ENCODE results near the gene PAIP1. TPM values are rescaled to one million over a fixed set of nuclear protein-coding genes. Genes with fewer than 3 reads are reported as not detected.
"Not testable (repeated sequence)": the region's sequence is repeated elsewhere in the genome, so short reads cannot be mapped to it uniquely, and the experiment has no call there.

The PAIP1 gene
- total and polyA plus RNA-seq, 3 experiments from 2014 or later = 40.4 to 59.3 (median 57.2) TPM

- H3K27ac Mint-ChIP-seq = peak overlapping the region; percentile 89 to 99 (median 94)
- Histone ChIP-seq H3K27me3 (ENCODE audit: insufficient read depth, low read length, poor library complexity, severe bottlenecking) (no peaks in the 10 kb centered on the region), H3K4me1 (ENCODE audit: insufficient read depth, low read length) (peaks cover 32% of the 10 kb centered on the region), H3K36me3 (ENCODE audit: insufficient read depth, low read length) (no peaks in the 10 kb centered on the region), H3K27ac (ENCODE audit: low read depth, low read length) (peak overlapping the region; percentile 87), H3K9me3 (ENCODE audit: low read length) (no peaks in the 10 kb centered on the region), H3K4me3 (ENCODE audit: low read length) (peak overlapping the region; percentile 97)
- DNase-seq = no peak
- CTCF ChIA-PET = interaction anchor here (0.8 to 3.2 kb wide), 5 partner anchors 10 to 288 kb away, joined by 3 to 22 read pairs (median 4); partner anchors contain the start of genes HMGCS1 and TMEM267
- peaks cover 3 to 28% (median 5%) of the 10 kb centered on the region in 3 donors for H3K36me3 Mint-ChIP-seq
- H3K27me3 Mint-ChIP-seq = peaks cover 0 to 2% of the 10 kb centered on the region in 2 donors
- POLR2A ChIA-PET = interaction anchor here (1.2 to 2.4 kb wide), 4 partner anchors 46 to 537 kb away, joined by 3 to 33 read pairs (median 6); partner anchors contain the start of gene TMEM267
- peaks cover 49 to 63% (median 54%) of the 10 kb centered on the region in 3 donors for H3K4me1 Mint-ChIP-seq
- peak overlapping the region; percentile 90 to 98 (median 91) for H3K4me3 Mint-ChIP-seq
- no peaks in the 10 kb centered on the region for H3K9me3 Mint-ChIP-seq
Observed at GRCh38 chr5:43601454-43602260, 44.8 kb upstream of the PAIP1 start.

- POLR2A ChIA-PET = not testable (repeated sequence)
Observed at GRCh38 chr5:43598927-43599326, 42.0 kb upstream of the PAIP1 start.

GRCh38 chr5:43592363-43592762 lies 35.5 kb upstream of the PAIP1 start:
- no peak overlapping the region for H3K4me3 Mint-ChIP-seq
- H3K9me3 ChIP-seq (ENCODE audit: low read length) = no peaks in the 10 kb centered on the region
- POLR2A ChIA-PET = no interaction called here
- H3K27me3 ChIP-seq (ENCODE audit: insufficient read depth, low read length, poor library complexity, severe bottlenecking) = no peaks in the 10 kb centered on the region
- CTCF ChIA-PET = no interaction called here
- no peaks in the 10 kb centered on the region for H3K4me1 ChIP-seq (ENCODE audit: insufficient read depth, low read length)
- H3K36me3 ChIP-seq (ENCODE audit: insufficient read depth, low read length) = no peaks in the 10 kb centered on the region
- H3K4me1 Mint-ChIP-seq = peaks cover 0 to 1% (median 0%) of the 10 kb centered on the region in 3 donors
- H3K27ac Mint-ChIP-seq = no peak overlapping the region
- no peak overlapping the region for H3K4me3 ChIP-seq (ENCODE audit: low read length)
- DNase-seq = no peak
- no peaks in the 10 kb centered on the region for H3K9me3 Mint-ChIP-seq
- no peak overlapping the region for H3K27ac ChIP-seq (ENCODE audit: low read depth, low read length)
- H3K36me3 Mint-ChIP-seq = peaks cover 0 to 6% (median 5%) of the 10 kb centered on the region in 3 donors
- no peaks in the 10 kb centered on the region for H3K27me3 Mint-ChIP-seq

More at GRCh38 chr5:43598927-43599326, 42.0 kb upstream of the PAIP1 start:
- DNase-seq; CTCF ChIA-PET; H3K36me3 ChIP-seq (ENCODE audit: insufficient read depth, low read length); H3K4me3 ChIP-seq (ENCODE audit: low read length); H3K27ac Mint-ChIP-seq; H3K27me3 ChIP-seq (ENCODE audit: insufficient read depth, low read length, poor library complexity, severe bottlenecking); H3K27me3 Mint-ChIP-seq; H3K4me3 Mint-ChIP-seq; H3K9me3 Mint-ChIP-seq; H3K9me3 ChIP-seq (ENCODE audit: low read length); H3K27ac ChIP-seq (ENCODE audit: low read depth, low read length): not testable (repeated sequence)
- peaks cover 0 to 20% (median 0%) of the 10 kb centered on the region in 3 donors for H3K36me3 Mint-ChIP-seq
- peaks cover 31 to 40% (median 40%) of the 10 kb centered on the region in 3 donors for H3K4me1 Mint-ChIP-seq
- H3K4me1 ChIP-seq (ENCODE audit: insufficient read depth, low read length) = peaks cover 20% of the 10 kb centered on the region

DNA sequence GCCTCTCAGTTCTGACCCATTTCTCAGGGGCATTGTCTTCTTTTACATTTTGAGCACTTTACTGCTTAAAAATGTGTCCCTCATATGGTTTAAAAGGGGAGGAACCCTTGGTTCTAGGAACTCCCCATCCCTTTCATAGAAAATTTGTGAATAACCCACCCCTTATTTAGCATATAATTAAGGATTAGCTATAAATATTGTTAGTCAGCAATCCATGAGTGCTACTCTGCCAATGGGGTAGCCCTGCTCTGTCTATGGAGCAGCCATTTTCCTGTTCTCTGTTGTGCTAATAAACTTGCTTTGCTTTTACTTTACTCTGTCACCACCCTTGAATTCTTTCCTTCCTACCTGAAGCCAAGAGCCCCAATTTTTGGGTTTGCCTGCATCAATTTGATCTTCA lies 33.8 kb upstream of the PAIP1 start:
- CTCF ChIA-PET = interaction anchor here (0.6 to 1.1 kb wide), 3 partner anchors 12 to 28 kb away, joined by 3 to 4 read pairs (median 3); partner anchors contain the start of gene NNT
- POLR2A ChIA-PET = no interaction called here

GRCh38 chr5:43589310-43589709 lies 32.4 kb upstream of the PAIP1 start:
- Histone ChIP-seq H3K4me1 (ENCODE audit: insufficient read depth, low read length) (no peaks in the 10 kb centered on the region), H3K4me3 (ENCODE audit: low read length) (no peak overlapping the region), H3K36me3 (ENCODE audit: insufficient read depth, low read length) (no peaks in the 10 kb centered on the region), H3K9me3 (ENCODE audit: low read length) (no peaks in the 10 kb centered on the region), H3K27me3 (ENCODE audit: insufficient read depth, low read length, poor library complexity, severe bottlenecking) (no peaks in the 10 kb centered on the region), H3K27ac (ENCODE audit: low read depth, low read length) (no peak overlapping the region)
- Mint-ChIP-seq H3K27ac (no peak overlapping the region), H3K4me3 (no peak overlapping the region), H3K4me1 (no peaks in the 10 kb centered on the region), H3K27me3 (no peaks in the 10 kb centered on the region), H3K9me3 (no peaks in the 10 kb centered on the region), H3K36me3 (peaks cover 0 to 10% (median 5%) of the 10 kb centered on the region in 3 donors)
- no peak for DNase-seq
- POLR2A ChIA-PET = no interaction called here
- CTCF ChIA-PET = no interaction called here

More for the DNA sequence above, 33.8 kb upstream of the PAIP1 start:
- Mint-ChIP-seq H3K9me3 (no peaks in the 10 kb centered on the region), H3K4me3 (no peak overlapping the region), H3K4me1 (no peaks in the 10 kb centered on the region), H3K27me3 (no peaks in the 10 kb centered on the region), H3K27ac (no peak overlapping the region), H3K36me3 (peaks cover 0 to 10% (median 5%) of the 10 kb centered on the region in 3 donors)
- Histone ChIP-seq H3K4me1 (ENCODE audit: insufficient read depth, low read length) (no peaks in the 10 kb centered on the region), H3K4me3 (ENCODE audit: low read length) (no peak overlapping the region), H3K36me3 (ENCODE audit: insufficient read depth, low read length) (no peaks in the 10 kb centered on the region), H3K27me3 (ENCODE audit: insufficient read depth, low read length, poor library complexity, severe bottlenecking) (no peaks in the 10 kb centered on the region), H3K27ac (ENCODE audit: low read depth, low read length) (no peak overlapping the region), H3K9me3 (ENCODE audit: low read length) (no peaks in the 10 kb centered on the region)
- DNase-seq = no peak

DNA sequence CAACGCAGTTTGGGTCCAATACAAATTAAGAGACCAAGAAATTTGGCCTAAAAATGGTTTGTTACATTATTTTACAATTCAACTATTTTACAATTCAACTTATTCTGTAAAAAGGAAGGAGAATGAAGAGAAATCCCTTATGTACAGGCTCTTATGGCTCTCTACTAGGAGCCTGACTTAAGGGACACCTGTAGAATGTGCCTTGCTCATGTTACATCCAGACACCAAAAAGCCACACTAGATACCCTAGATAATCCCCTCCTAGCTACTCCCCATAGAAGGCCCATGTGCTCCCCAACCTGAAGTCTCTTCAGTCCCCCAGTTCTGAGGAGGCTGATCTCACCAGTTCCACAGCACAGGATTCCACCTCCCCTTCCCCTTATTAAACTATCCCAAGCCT lies 32.0 kb upstream of the PAIP1 start:
- Mint-ChIP-seq H3K4me3 (no peak overlapping the region), H3K9me3 (no peaks in the 10 kb centered on the region), H3K27ac (no peak overlapping the region), H3K36me3 (peaks cover 0 to 10% (median 5%) of the 10 kb centered on the region in 3 donors), H3K27me3 (no peaks in the 10 kb centered on the region), H3K4me1 (no peaks in the 10 kb centered on the region)
- H3K4me1 ChIP-seq (ENCODE audit: insufficient read depth, low read length) = no peaks in the 10 kb centered on the region
- H3K9me3 ChIP-seq (ENCODE audit: low read length) = no peaks in the 10 kb centered on the region
- no peak overlapping the region for H3K4me3 ChIP-seq (ENCODE audit: low read length)
- H3K27me3 ChIP-seq (ENCODE audit: insufficient read depth, low read length, poor library complexity, severe bottlenecking) = no peaks in the 10 kb centered on the region
- no peak for DNase-seq
- no peaks in the 10 kb centered on the region for H3K36me3 ChIP-seq (ENCODE audit: insufficient read depth, low read length)
- H3K27ac ChIP-seq (ENCODE audit: low read depth, low read length) = no peak overlapping the region
- CTCF ChIA-PET = no interaction called here
- POLR2A ChIA-PET = no interaction called here

DNA sequence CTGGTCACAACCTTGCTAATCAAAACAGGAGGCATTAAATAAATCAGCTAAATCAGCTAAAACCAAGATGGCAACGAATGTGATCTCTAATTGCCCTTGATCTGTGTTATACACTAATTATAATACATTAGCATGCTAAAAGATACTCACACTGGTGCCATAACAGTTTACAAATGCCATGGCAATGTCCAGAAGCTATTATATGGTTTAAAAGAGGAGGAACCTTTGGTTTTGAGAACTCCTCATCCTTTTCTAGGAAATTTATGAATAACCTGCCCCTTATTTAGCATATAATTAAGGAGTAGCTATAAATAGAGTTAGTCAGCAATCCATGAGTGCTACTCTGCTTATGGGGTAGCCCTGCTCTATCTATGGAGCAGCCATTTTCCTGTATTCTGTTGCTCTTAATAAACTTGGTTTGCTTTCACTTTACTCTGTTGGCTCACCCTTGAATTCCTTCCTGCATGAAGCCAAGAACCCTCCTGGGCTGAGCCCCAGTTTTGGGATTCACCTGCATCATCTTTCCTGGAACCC lies 27.4 kb upstream of the PAIP1 start:
- no peak overlapping the region for H3K27ac ChIP-seq (ENCODE audit: low read depth, low read length)
- H3K9me3 ChIP-seq (ENCODE audit: low read length) = no peaks in the 10 kb centered on the region
- no peaks in the 10 kb centered on the region for H3K27me3 ChIP-seq (ENCODE audit: insufficient read depth, low read length, poor library complexity, severe bottlenecking)
- ChIA-PET CTCF (no interaction called here), POLR2A (no interaction called here)
- peaks cover 0 to 19% (median 10%) of the 10 kb centered on the region in 3 donors for H3K36me3 Mint-ChIP-seq
- H3K4me3 Mint-ChIP-seq = no peak overlapping the region
- no peak for DNase-seq
- peaks cover 3% of the 10 kb centered on the region for H3K36me3 ChIP-seq (ENCODE audit: insufficient read depth, low read length)
- H3K4me1 ChIP-seq (ENCODE audit: insufficient read depth, low read length) = no peaks in the 10 kb centered on the region
- H3K4me1 Mint-ChIP-seq = peaks cover 0 to 3% (median 3%) of the 10 kb centered on the region in 3 donors
- H3K9me3 Mint-ChIP-seq = no peaks in the 10 kb centered on the region
- no peaks in the 10 kb centered on the region for H3K27me3 Mint-ChIP-seq
- no peak overlapping the region for H3K4me3 ChIP-seq (ENCODE audit: low read length)
- no peak overlapping the region for H3K27ac Mint-ChIP-seq

GRCh38 chr5:43583724-43584123 lies 26.8 kb upstream of the PAIP1 start:
- peaks cover 0 to 19% (median 10%) of the 10 kb centered on the region in 3 donors for H3K36me3 Mint-ChIP-seq
- CTCF ChIA-PET = no interaction called here

More at GRCh38 chr5:43583724-43584123, 26.8 kb upstream of the PAIP1 start:
- Histone ChIP-seq H3K36me3 (ENCODE audit: insufficient read depth, low read length) (peaks cover 3% of the 10 kb centered on the region), H3K9me3 (ENCODE audit: low read length) (no peaks in the 10 kb centered on the region), H3K4me1 (ENCODE audit: insufficient read depth, low read length) (no peaks in the 10 kb centered on the region), H3K27me3 (ENCODE audit: insufficient read depth, low read length, poor library complexity, severe bottlenecking) (no peaks in the 10 kb centered on the region), H3K27ac (ENCODE audit: low read depth, low read length) (no peak overlapping the region), H3K4me3 (ENCODE audit: low read length) (no peak overlapping the region)
- Mint-ChIP-seq H3K27ac (peak overlapping the region in 1 of 8 donors; percentile 59), H3K4me3 (no peak overlapping the region), H3K4me1 (peaks cover 0 to 3% (median 3%) of the 10 kb centered on the region in 3 donors), H3K27me3 (no peaks in the 10 kb centered on the region), H3K9me3 (no peaks in the 10 kb centered on the region)
- POLR2A ChIA-PET = no interaction called here
- DNase-seq = no peak
